Effector CD8-positive, alpha-beta T cell (primary cell): ENCODE data around the gene FXYD6.
"Not testable (repeated sequence)": the region's sequence is repeated elsewhere in the genome, so short reads cannot be mapped to it uniquely, and the experiment has no call there.

Experiments used
- DNase-seq: peaks from one replicate; lab custom pipeline; 2025; lab: John Stamatoyannopoulos, UW

FXYD6 gene

DNA sequence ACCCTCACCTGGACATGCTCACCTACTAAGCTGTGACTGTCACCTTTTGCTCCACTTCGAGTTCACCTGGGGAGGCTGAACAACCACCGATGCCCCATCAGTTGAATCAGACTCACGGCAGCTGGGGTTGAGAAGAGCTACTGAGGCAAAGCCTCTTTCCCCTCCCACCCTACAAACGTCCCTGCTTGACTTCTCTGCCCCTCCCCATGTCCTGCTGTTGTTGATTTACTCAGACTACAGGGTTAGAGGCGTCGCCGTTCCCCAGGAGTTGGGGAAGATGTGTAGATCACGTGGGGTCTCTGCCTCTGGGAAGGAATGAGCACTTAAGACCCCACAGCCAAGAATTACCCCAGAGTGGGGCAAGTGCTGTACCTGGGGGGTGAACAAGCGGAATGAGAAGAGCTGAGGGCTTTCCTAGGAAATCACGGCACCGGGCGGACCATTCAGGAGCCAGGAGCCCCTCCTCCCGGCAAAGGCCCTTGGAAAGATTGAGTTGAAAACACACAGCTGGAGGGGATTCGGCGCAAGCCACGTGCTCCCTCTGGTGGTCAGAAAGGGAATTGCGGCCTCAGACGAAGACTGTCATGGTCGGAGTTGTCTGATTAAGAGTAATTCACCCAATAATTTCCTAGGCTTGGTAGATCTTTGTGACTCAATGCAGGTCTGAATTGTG lies 59.0 kb downstream of the FXYD6 start:
- peak; percentile 75 for DNase-seq

DNA sequence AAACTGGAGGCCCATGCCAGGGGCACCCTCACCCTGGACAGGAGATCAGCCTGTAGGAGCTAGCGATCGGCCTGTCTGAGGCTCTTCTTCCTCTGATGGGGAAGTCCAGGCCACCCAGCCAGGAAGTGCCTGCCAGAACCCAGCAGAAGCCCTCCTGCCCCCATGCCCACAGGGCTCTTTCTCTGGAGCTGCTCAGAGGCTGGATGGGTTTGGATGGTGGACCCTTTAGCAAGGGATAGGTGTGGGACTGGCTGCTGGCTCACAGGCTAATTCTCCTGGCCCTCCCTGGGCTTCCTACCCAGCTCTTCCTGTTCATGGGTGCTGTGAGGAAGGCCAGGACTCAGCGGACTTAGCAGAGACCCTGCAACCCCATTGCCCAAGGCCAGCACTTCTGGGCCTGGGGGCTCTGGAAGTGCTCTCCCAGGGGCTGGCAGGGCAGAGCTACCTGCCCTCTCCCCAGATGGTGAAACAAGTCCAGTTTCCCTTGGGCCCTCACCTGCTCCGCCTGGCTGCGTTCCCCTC lies 59.6 kb downstream of the FXYD6 start:
- DNase-seq, result no peak

DNA sequence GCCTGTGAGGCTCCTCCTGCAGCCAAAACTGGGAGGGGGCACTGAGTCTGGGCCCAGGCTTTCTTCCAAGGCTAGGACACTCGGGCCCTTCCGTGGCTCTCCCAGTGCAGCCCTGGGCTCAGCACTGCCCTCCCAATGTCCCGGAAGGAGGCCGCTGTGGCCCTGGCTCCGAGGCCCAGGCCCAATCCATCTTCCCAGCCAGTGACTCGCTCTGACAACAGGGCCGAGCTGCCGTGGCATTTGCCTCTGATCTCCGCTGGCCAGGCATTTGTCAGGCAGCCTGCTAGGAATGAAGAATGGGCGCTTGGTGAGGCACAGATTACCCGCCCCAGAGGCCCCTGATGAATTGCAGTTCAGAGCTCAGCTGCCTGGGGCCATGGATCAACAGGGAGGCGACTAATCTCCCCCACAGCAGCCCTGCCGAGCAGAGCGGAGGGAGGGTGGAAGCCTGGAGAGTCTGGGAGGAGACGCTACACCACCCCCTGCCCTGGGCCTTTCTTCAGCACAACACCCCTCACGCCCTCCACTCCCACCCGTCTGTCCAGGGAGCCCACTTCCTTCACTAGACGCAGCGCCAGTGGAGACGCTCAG lies 60.2 kb downstream of the FXYD6 start:
- DNase-seq, result no peak

DNA sequence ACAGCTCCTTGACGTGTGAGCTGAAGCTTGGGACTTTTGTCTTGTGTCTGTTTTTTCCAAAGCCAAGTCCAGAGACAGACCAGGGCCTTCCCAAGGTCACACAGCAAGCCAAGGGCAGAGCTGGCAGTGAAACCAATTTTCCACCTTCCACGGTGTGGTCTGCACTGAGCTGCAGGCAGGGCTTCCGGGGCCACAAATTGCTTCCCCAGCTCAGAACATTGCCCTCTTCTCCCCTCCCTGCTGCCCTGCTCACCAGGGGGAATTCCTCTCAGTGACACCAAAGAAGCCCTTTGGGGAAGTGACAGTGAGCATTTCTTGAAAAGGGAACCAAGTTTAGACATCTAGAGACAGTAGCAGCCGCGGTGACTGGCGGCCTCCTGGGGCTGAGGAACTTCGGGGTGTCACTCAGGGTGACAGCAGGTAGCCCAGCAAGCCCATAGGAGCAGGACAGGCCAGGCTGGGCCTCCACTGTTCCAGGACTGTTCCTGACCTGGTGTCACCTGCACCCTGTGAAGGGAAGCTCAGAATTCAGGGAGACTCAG lies 61.1 kb downstream of the FXYD6 start:
- DNase-seq, result peak; percentile 46

DNA sequence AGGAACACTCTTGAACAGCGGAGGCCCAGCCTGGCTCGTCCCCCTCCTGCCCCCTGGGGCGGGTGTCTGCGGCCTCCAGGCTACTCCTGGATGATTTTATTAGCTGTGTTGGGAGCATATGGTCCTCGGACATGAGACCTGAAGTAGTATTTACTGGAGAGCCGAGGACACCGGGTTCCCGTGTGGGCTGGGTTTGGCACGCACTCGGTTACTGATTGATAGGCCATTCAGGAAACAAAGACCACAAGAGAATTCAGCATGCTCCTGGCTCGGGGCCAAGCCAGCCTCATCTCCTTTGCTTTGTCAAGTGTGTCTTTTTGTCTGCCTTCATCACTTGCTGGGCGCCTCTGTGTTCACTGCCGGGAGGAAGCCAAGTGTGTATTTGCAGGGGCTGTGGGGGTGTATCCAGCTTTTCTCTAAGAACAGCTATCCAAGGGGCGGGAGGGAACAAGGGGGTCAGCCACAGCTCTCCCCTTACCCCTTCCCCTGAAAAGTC lies 61.6 kb downstream of the FXYD6 start:
- DNase-seq, result peak; percentile 68

DNA sequence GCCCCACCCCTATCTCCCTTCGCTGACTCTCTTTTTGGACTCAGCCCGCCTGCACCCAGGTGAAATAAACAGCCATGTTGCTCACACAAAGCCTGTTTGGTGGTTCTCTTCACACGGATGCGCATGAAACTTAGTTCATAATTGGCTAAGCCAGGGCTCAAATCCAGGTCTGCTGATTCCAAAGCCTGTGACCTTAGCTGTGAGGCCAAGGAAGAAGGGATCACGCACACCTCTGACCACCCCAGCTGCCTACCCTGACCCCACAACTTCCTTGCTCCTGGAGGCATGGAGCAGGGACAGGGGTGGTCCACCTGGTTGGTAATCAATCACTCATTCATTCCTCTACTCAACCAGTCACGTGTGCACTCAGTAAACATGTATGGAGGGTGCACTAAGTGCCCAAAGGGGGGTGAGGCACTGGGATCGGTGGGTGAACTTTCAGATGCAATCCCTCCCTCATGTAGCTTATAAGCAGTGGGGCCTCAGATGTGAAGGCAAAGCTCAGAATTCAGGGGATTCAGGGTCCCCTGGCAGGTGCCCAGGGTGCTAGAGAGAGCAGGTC lies 62.2 kb downstream of the FXYD6 start:
- DNase-seq, result no peak

DNA sequence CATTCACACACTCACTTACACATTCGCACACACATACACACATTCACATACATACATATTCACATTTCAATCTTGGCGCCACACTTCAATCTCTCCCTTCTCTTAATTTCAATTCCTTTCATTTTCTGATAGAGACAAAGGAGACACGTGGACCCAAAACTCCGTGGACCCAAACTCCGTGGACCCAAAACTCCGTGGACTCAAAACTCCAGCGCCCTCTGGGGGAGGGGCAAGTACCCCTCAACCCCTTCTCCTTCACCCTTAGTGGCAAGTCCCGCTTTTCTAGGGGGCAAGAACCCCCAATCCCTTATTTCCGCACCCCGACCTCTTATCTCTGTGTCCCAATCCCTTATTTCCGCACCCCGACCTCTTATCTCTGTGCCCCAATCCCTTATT lies 66.4 kb downstream of the FXYD6 start:
- not testable (repeated sequence) for DNase-seq

DNA sequence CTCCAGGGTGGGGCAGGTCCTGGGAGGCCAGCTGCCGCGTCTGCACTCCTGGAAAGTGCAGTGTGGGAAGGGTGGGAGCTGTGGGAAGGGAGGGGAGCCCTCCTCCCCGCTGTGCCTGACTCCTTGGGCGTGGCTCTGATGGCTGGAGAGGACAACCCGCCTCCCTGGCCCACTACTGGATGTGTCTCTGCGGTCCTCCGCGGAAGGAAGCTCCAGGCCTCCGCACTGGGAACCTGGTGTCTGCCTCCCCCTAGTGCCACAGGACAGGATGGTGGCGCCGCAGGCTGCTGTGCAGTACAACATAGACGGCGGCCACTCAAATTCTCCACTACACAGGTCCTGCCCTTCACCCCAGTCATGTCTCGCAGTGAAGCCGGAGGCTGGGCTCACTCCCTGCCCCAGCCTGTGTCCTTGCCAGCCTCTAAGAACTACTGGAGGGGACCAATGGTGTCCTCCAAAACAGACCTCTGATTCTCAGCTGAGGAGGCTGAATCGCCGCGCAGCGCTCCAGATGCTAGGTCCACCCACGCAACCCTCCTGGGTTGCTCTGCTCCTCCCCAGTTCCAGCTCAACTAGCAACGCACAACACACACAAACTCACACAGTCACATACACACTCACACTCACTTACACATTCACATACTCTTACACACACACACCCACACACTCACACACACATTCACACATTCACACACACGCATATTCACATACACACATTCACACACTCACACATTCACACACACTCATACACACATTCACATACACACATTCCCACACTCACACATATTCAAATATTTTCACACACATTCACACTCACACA lies 67.0 kb downstream of the FXYD6 start:
- no peak for DNase-seq

DNA sequence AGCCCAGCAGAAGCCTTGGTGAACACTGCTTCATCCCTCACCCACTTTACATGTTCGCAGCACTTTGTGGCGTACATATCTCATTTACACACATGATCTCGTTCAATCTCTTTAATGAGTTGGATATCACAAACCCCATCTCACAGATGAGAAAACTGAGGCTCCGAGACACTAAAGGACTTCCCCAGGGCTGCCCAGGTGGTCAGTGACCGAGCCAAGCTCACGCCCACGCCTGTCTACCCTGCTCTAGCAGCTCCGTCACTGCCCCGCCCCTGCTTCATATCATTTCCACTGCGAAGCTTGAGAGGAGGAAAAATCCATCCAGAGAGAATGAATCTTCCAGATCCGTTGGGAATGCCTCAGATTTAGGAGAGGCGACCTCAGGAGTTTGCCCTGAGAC lies 67.7 kb downstream of the FXYD6 start:
- no peak for DNase-seq

DNA sequence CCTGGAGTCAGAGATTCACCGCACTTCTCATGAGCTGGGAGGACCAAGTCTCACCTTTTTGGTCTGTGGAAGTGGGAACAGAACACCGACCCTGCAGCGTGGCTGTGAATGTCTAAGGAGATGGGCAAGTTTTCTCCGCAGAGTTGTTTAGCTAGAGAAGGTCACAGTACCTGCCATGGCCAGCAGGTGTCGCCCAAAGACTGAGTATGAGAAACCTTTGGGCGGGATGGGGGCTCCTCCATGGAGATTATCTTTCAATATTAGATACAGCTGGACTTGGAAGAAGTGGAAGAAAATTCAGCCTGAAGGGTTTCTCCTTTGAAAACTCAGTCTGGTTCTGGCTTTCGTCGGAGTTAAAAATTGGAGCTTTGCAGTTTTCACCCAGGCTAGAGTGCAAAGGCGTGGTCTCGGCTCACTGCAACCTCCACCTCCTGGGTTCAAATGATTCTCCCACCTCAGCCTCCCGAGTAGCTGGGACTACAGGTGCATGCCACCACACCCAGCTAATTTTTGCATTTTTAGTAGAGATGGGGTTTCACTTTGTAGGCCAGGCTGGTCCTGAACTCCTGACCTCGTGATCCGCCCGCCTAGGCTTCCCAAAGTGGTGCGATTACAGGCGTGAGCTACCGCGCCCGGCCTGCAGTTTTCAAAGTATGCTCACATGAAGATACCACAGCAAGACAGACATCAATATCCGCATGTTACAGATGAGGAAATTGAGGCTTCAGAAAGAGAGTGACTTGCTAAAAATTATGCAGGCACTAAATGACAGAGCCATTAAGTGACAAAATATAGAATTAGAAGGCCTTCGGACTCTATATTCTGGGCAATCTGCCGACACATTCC lies 68.8 kb downstream of the FXYD6 start:
- DNase-seq, result peak; percentile 76

DNA sequence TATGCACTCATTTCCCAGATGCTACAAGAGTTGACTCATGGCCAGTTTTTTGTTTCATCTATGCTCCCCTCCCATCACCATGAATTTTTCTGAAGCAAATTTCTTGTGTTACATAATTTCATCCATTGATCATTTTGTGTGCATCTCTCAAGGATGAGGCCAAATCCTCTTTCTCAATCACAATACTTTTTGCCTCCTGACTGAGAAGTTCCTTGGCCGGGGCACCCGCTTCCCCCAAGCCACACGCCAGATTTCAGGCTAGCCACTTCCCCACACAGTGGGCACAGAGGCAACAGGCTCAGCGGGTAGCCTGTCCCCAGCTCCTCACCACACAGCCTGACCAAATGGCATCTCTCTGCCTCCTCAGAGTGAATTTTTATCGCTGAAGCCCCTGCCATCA lies 69.6 kb downstream of the FXYD6 start:
- DNase-seq, result no peak

DNA sequence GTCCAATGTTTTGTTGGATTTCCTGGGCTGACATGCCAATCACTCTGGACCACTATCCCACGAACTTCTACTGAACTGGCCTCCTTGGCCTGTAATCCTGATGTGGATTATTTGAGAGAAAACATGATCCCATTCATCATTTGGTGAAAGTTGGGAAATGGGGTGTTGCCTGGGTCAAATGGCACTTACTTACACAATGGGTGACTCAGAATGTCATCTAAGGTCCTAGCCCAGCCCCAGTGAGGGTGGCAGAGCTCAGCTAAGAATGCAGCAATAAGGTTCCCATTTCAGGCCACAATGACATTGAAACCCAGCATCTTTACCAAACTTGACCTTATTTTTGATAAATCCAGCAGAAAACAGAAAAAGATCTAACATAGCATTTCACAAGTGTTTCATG lies 71.4 kb downstream of the FXYD6 start:
- no peak for DNase-seq

DNA sequence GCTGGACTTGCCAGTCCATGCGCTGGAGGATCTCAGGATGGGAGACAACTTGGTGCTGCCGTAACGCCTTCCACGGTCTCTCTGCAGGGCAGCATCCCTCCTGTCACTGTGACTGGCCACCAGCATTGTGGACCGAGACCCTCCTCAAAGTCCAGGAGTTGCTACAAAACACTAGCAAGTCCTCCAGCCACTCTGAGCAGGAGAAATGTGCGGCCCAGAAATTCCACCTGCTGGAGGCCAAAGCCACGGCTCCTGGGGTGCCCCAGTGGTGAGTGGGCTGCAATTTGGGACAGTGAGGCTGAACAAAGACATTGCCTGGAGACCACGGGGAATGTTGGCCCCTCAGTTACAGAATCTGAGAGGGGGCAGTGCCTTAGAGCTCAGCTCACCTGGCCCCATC lies 72.6 kb downstream of the FXYD6 start:
- no peak for DNase-seq

DNA sequence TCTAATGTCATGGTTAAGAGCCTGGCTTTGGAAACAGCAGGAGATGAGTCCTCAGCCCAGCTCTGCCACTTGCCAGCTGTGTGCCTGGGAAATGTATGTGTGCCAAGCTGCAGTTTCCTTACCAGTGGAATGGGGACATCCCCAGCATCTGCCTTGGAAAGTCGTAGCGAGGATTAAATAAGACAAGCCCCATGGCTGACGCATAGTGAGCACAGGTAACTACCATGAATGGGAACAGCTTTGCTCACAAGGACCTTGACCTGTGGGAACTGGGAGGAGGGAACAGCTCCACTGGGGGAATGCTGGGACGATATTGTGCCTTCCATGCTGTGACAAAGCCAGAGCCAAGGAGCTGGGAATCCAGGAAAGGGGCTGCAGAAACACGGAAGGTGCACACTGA lies 76.8 kb downstream of the FXYD6 start:
- DNase-seq, result no peak

DNA sequence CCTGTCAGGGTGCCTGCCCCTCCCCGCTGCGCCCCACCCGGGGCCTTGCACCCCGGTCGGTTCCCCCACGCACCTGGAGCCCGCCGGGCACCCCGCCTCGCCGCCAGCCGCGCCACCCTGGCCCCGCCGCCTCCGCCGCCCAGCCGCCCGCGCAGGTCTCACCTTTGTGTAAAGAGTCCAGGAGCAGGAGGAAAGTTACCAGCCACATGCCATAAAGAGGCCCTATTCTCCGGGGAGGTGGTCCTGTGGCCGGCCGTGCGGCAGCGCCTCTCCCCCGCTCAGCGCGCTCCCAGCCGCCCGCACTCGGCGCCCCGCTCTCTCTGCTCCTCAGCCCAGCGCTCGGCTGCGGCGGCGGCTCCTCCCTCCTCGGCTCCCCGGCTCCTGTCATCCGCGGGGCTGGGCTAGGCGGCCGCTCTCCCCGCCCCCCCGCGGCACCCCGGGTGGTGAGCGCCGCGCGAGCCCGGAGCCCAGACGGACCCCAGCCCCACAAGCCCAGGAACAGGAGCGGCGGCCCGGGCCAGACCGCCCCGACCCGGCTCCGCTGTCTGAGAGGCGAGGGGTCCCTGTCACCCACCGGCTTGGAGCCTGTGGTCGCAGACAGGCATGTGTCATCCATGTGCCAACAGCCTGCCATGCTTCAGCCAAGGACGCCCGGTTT lies 79.5 kb downstream of the FXYD6 start, which contains the start of gene DSCAML1:
TSS of gene DSCAML1 (minus strand) at position 345 of the 658 bp plus-strand sequence. CDS start at position 208, 137 bp downstream.
- no peak for DNase-seq

DNA sequence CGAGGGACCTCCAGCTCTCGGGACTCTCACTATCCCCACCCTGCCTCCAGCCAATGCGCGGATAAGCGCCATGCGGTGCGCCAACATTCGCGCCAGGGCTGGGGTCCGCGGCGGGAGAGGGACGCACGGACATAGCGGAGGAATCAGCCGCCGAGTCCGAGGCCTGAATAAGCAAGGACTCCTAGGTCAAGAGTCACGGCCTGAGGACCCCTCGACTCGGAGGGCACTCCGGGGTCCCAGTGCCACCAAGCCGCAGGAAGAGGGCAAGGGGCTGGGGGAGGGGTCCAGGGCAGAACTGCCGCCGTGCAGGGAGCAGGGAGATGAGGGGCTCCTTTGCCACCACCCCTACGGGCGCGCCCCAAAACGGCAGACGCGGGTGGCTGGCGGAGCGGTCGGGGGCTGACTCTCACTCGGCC lies 80.0 kb downstream of the FXYD6 start:
- DNase-seq, result no peak

DNA sequence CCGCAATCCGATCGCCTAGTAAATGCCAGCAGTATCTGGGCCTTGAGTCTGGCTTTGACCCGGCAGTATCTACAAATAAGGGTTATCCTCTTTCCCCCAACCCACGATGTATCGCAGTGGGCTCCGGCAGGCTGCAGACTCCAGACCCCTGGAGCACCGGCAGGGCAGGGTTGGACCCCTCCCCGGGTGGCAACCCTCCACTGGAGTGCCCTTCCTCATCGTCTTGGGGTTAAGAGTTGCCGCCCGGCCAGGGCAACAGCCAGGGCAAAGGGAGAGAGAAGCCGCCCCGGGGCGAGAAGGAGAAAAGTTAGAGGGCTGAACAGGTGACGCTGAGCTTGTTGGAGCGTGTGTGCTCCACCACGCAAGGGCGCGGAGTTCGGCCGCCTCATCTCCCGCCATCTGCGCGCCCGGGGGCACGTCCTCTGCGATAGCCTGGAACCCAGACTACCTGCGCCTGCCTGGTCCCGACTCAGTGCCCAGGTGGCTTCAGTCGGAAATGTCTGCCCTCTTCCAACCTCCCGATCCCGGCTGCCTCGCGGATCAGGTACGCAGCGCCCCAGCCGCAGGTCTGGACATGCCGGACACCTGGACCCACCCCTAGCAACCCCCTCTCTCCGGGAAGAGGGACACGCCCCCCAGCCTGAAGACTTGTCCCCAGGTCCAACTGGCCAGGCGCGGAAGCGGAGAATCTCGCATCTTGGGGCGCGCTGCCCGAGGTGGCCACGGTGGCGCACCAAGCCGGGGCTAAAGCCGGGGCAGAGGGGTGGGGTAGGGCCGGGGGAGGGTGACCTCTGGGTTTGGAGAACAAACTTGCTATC lies 80.6 kb downstream of the FXYD6 start:
- DNase-seq, result no peak

DNA sequence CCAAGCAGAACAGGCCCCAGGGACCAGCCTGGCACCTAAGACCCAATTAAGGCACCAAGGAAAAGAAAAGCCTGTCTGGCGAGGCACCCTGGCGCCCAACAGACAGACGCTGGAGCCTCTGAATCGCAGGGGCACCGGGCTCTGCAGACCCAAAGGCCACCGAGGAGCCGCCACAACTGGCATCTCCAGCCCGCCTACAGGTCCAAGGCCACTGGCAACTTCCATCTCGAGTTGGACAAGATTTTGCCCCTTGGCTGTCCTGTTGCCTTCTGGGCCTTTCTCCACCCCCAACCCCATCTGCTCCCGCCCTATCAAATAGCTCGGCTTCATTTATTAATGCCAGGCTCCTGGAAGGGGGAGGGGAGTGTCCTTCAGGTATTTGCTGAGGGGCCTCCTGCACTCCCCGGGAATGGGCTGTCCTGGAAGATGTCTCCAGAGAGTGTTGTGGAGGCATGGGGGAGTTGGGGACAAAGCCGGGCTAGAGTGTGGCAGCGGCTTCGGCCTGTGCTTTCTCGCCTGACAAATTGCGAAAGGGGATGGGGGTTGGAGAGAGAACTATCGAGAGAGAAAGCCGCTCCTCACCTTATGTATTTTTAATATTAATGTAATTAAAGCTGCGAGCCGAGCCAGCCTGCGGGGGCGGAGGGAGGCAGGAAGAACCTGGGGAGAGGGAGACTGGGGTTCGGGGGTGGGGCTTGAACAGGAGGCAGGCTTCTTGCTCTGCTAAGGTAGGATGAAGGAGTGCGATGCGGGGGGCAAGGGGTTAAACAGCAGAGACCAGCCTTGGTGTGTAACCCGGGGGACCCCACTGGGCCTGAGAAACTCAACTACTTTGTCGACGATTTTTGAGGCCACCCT lies 81.5 kb downstream of the FXYD6 start:
- no peak for DNase-seq

DNA sequence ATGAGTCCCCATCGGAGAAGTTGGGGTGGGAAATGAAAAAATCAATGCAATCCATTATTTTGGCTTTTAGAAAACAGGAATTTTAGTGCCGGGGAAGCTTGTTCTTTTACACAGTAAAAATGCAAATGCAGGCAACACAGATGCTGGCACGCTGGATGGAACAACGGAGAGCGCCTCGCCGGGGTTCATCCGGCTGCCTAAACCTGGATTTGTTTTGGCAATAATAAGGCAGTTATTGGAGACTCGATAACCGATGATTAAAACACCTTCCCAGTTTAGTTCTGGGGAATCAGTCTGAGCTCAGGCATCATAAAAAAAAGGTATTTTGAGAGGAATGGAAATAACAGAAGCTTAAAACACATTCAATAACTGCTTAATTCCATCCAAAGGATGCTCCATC lies 82.3 kb downstream of the FXYD6 start:
- no peak for DNase-seq
